Measurements from ENCODE around the gene GABRR3. TPM values are rescaled to one million over a fixed set of nuclear protein-coding genes. Genes with fewer than 3 reads are reported as not detected.
A peak's percentile ranks its signal among the peaks of the same experiment; 100 is the strongest.

Gene GABRR3
- total RNA-seq, 4 donors from 2014 or later = not detected

- ATAC-seq = no peak
- Histone ChIP-seq H3K27me3 (no peaks in the 10 kb centered on the region), H3K4me1 (peaks cover 6 to 19% of the 10 kb centered on the region in 2 donors), H3K36me3 (no peaks in the 10 kb centered on the region), H3K27ac (no peak overlapping the region), H3K9me3 (no peaks in the 10 kb centered on the region), H3K4me3 (no peak overlapping the region)
- intact Hi-C loops (cut with DNase I; ENCODE audit: low total_unique reads) (no loop called here), in situ Hi-C loops (cut with MboI; ENCODE audit: low sequenced_read_pairs in 4 of 4) (no loop called here)
- TF ChIP-seq CTCF (IDR thresholded peaks at IDR 0.05 in 4 of 5, conservative IDR thresholded peaks at IDR 0.05 in 1 of 5) (no peak), POLR2A (IDR thresholded peaks at IDR 0.05) (no peak)
- DNase-seq = no peak
Measured at GRCh38 chr3:97983933-97984491, 51.1 kb downstream of the GABRR3 start.

- DNase-seq = peak in 1 of 2 donors; percentile 13
- peak; percentile 97 for ATAC-seq
- TF ChIP-seq POLR2A (IDR thresholded peaks at IDR 0.05) = no peak
- in situ Hi-C loops (cut with MboI; ENCODE audit: low sequenced_read_pairs in 4 of 4) = no loop called here
- Histone ChIP-seq H3K36me3 (no peaks in the 10 kb centered on the region), H3K4me3 (no peak overlapping the region), H3K27ac (peak overlapping the region; percentile 35 to 77 (median 56)), H3K27me3 (no peaks in the 10 kb centered on the region), H3K9me3 (no peaks in the 10 kb centered on the region), H3K4me1 (peaks cover 6 to 19% of the 10 kb centered on the region in 2 donors)
- intact Hi-C loops (cut with DNase I; ENCODE audit: low total_unique reads) = no loop called here
Measured at GRCh38 chr3:97981886-97982285, 53.2 kb downstream of the GABRR3 start.

- TF ChIP-seq CTCF (IDR thresholded peaks at IDR 0.05 in 4 of 5, conservative IDR thresholded peaks at IDR 0.05 in 1 of 5) = no peak
- no peak for TF ChIP-seq POLR2A (IDR thresholded peaks at IDR 0.05)
- H3K9me3 ChIP-seq = no peaks in the 10 kb centered on the region
- no peak overlapping the region for H3K27ac ChIP-seq
- no peak overlapping the region for H3K4me3 ChIP-seq
- no peaks in the 10 kb centered on the region for H3K36me3 ChIP-seq
- intact Hi-C loops (cut with DNase I; ENCODE audit: low total_unique reads) (loop anchor here (5.0 kb wide), 1 partner anchor 1973 kb away; no protein-coding TSS in a partner anchor), in situ Hi-C loops (cut with MboI; ENCODE audit: low sequenced_read_pairs in 4 of 4) (no loop called here)
- H3K27me3 ChIP-seq = no peaks in the 10 kb centered on the region
- ATAC-seq = peak in 1 of 2 donors; percentile 25
- DNase-seq = no peak
- H3K4me1 ChIP-seq = peaks cover 6 to 19% of the 10 kb centered on the region in 2 donors
Measured at GRCh38 chr3:97979610-97980009, 55.5 kb downstream of the GABRR3 start.

GRCh38 chr3:97975466-97975865 is 59.6 kb downstream of the GABRR3 start:
- TF ChIP-seq CTCF (IDR thresholded peaks at IDR 0.05 in 4 of 5, conservative IDR thresholded peaks at IDR 0.05 in 1 of 5) = no peak
- TF ChIP-seq POLR2A (IDR thresholded peaks at IDR 0.05) = no peak
- Histone ChIP-seq H3K36me3 (no peaks in the 10 kb centered on the region), H3K4me3 (no peak overlapping the region), H3K9me3 (no peaks in the 10 kb centered on the region), H3K27me3 (no peaks in the 10 kb centered on the region), H3K4me1 (peaks cover 9 to 14% of the 10 kb centered on the region in 2 donors), H3K27ac (no peak overlapping the region)
- intact Hi-C loops (cut with DNase I; ENCODE audit: low total_unique reads) = loop anchor here (5.0 kb wide), 1 partner anchor 1977 kb away; no protein-coding TSS in a partner anchor
- ATAC-seq (no peak), DNase-seq (no peak)
- in situ Hi-C loops (cut with MboI; ENCODE audit: low sequenced_read_pairs in 4 of 4) = no loop called here

GRCh38 chr3:97974996-97975395 is 60.1 kb downstream of the GABRR3 start:
- H3K9me3 ChIP-seq = no peaks in the 10 kb centered on the region
- no peak overlapping the region for H3K4me3 ChIP-seq
- TF ChIP-seq CTCF (IDR thresholded peaks at IDR 0.05 in 4 of 5, conservative IDR thresholded peaks at IDR 0.05 in 1 of 5) (no peak), POLR2A (IDR thresholded peaks at IDR 0.05) (no peak)
- H3K27ac ChIP-seq = no peak overlapping the region
- in situ Hi-C loops (cut with MboI; ENCODE audit: low sequenced_read_pairs in 4 of 4) (no loop called here), intact Hi-C loops (cut with DNase I; ENCODE audit: low total_unique reads) (loop anchor here (5.0 kb wide), 2 partner anchors 47 to 1977 kb away; no protein-coding TSS in a partner anchor)
- DNase-seq = no peak
- H3K27me3 ChIP-seq = no peaks in the 10 kb centered on the region
- H3K4me1 ChIP-seq = peaks cover 14 to 19% of the 10 kb centered on the region in 2 donors
- ATAC-seq = no peak
- no peaks in the 10 kb centered on the region for H3K36me3 ChIP-seq

Data from gastrocnemius medialis (tissue), 4 donors.